ENCODE data around the gene OR10G3. TPM values are rescaled to one million over a fixed set of nuclear protein-coding genes. Genes with fewer than 3 reads are reported as not detected.

OR10G3 gene
- total RNA-seq, 1 experiment from 2014 or later, result not detected

- DNase-seq (ENCODE audit: low read depth, low spot score), result no peak
- H3K27ac ChIP-seq (ENCODE audit: low read length), result no peak overlapping the region
- H3K4me3 ChIP-seq (ENCODE audit: low read depth in 2 of 2, low read length in 2 of 2), result no peak overlapping the region
- H3K36me3 ChIP-seq (ENCODE audit: control insufficient read depth, insufficient read depth, low read length), result no peaks in the 10 kb centered on the region
- CTCF ChIA-PET, result no interaction called here
- in situ Hi-C loops (cut with HindIII; ENCODE audit: low pct_unique_long_range_greater_than_20kb, low sequenced_read_pairs), result no loop called here
- H3K9me3 ChIP-seq (ENCODE audit: control insufficient read depth, insufficient read depth, low read depth, low read length), result no peaks in the 10 kb centered on the region
- no peak for ATAC-seq
- no TSS peak for BruUV-seq (replicated peaks)
- no peaks in the 10 kb centered on the region for H3K4me1 ChIP-seq (ENCODE audit: control insufficient read depth, insufficient read depth, low read length)
- POLR2A ChIA-PET, result no interaction called here
- no peaks in the 10 kb centered on the region for H3K27me3 ChIP-seq (ENCODE audit: control insufficient read depth, insufficient read depth, low read length)
- no peak for TF ChIP-seq TCF7L2 (IDR thresholded peaks at IDR 0.05; ENCODE audit: low read depth, low read length)
- TF ChIP-seq, protein P1, sequence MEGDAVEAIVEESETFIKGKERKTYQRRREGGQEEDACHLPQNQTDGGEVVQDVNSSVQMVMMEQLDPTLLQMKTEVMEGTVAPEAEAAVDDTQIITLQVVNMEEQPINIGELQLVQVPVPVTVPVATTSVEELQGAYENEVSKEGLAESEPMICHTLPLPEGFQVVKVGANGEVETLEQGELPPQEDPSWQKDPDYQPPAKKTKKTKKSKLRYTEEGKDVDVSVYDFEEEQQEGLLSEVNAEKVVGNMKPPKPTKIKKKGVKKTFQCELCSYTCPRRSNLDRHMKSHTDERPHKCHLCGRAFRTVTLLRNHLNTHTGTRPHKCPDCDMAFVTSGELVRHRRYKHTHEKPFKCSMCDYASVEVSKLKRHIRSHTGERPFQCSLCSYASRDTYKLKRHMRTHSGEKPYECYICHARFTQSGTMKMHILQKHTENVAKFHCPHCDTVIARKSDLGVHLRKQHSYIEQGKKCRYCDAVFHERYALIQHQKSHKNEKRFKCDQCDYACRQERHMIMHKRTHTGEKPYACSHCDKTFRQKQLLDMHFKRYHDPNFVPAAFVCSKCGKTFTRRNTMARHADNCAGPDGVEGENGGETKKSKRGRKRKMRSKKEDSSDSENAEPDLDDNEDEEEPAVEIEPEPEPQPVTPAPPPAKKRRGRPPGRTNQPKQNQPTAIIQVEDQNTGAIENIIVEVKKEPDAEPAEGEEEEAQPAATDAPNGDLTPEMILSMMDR (IDR thresholded peaks at IDR 0.05), result no peak
- no peak for TF ChIP-seq REST (IDR thresholded peaks at IDR 0.05; ENCODE audit: insufficient read depth in 1 of 2, low read depth in 2 of 2, low read length in 1 of 2)
- TF ChIP-seq SIN3A (IDR thresholded peaks at IDR 0.05; ENCODE audit: borderline replicate concordance, insufficient read depth, low read depth, low read length), result no peak
- no peak for TF ChIP-seq POLR2AphosphoS5 (IDR thresholded peaks at IDR 0.05; ENCODE audit: low read depth, low read length)
- intact Hi-C loops (cut with micrococcal nuclease; ENCODE audit: unreplicated experiment), result no loop called here
Observed at GRCh38 chr14:21558703-21559170, 21.1 kb downstream of the OR10G3 start.

- H3K9me3 ChIP-seq (ENCODE audit: control insufficient read depth, insufficient read depth, low read depth, low read length), result no peaks in the 10 kb centered on the region
- intact Hi-C loops (cut with micrococcal nuclease; ENCODE audit: unreplicated experiment), result no loop called here
- peak overlapping the region; percentile 4 to 33; a peak in 3 of 4 replicates for H3K4me3 ChIP-seq (ENCODE audit: low read depth in 2 of 2, low read length in 2 of 2)
- POLR2A ChIA-PET, result no interaction called here
- H3K36me3 ChIP-seq (ENCODE audit: control insufficient read depth, insufficient read depth, low read length), result no peaks in the 10 kb centered on the region
- no TSS peak for BruUV-seq (replicated peaks)
- H3K27me3 ChIP-seq (ENCODE audit: control insufficient read depth, insufficient read depth, low read length), result no peaks in the 10 kb centered on the region
- no peak overlapping the region for H3K27ac ChIP-seq (ENCODE audit: low read length)
- H3K4me1 ChIP-seq (ENCODE audit: control insufficient read depth, insufficient read depth, low read length), result no peaks in the 10 kb centered on the region
- no peak for TF ChIP-seq POLR2AphosphoS5 (IDR thresholded peaks at IDR 0.05; ENCODE audit: low read depth, low read length)
- no peak for TF ChIP-seq TCF7L2 (IDR thresholded peaks at IDR 0.05; ENCODE audit: low read depth, low read length)
- no peak for TF ChIP-seq REST (IDR thresholded peaks at IDR 0.05; ENCODE audit: insufficient read depth in 1 of 2, low read depth in 2 of 2, low read length in 1 of 2)
- TF ChIP-seq, protein P1 (IDR thresholded peaks at IDR 0.05), result peak; percentile 71
- TF ChIP-seq SIN3A (IDR thresholded peaks at IDR 0.05; ENCODE audit: borderline replicate concordance, insufficient read depth, low read depth, low read length), result no peak
- peak; percentile 64 for DNase-seq (ENCODE audit: low read depth, low spot score)
- ATAC-seq, result peak; percentile 73
- in situ Hi-C loops (cut with HindIII; ENCODE audit: low pct_unique_long_range_greater_than_20kb, low sequenced_read_pairs), result no loop called here
- CTCF ChIA-PET, result interaction anchor here (1.8 kb wide), 1 partner anchor 59 kb away, joined by 5 read pairs; no protein-coding TSS in a partner anchor
Observed at GRCh38 chr14:21557084-21557901, 22.6 kb downstream of the OR10G3 start.

Data from Panc1 (cell line).